ENCODE measurements around the gene SBF2.

The SBF2 gene

DNA sequence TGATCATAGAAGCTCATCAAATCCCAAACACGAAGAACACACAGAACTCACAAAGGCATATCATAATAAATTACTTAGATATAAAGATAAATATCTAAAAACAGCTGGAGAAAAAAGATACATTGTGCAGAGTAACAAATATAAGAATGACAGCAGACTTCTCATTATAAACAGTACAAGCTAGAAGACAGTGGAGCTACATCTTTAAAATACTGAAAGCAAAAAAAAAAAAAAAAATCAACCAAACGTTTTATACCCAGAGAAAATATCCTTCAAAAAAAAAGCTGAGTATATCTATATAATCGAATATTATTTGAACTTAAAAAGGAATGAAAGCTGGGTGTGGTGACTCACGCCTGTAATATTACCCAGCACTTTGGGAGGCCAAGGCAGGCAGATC, 90.0 kb downstream of the SBF2 start:
- TF ChIP-seq POLR2A (IDR thresholded peaks at IDR 0.05; ENCODE audit: low read depth, low read length): no peak
- no peak for DNase-seq (ENCODE audit: insufficient read length)
- no peak for FAIRE-seq

DNA sequence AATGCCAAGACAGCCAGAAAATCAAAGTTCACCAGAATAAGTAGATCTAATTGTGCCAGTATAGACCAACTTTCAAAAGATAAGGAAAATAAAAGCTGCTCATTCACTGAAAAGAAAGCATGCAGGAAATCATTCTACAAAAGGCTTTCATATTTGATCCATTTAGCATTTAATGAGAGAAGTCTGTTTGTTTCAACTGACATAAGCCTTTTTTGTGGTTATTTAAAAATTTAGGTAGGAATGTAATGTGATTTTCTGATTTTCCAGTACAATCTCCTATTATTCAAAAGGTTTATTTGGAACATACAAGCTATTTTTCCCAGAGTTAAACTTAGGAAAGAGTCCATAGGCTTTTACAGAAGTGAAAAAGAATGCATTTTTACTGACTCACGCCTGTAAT, 92.7 kb downstream of the SBF2 start:
- FAIRE-seq (no peak), DNase-seq (ENCODE audit: insufficient read length) (no peak)
- TF ChIP-seq POLR2A (IDR thresholded peaks at IDR 0.05; ENCODE audit: low read depth, low read length): no peak
- no peak for TF ChIP-seq TAF1 (IDR thresholded peaks at IDR 0.05; ENCODE audit: borderline replicate concordance, low read depth, low read length)

DNA sequence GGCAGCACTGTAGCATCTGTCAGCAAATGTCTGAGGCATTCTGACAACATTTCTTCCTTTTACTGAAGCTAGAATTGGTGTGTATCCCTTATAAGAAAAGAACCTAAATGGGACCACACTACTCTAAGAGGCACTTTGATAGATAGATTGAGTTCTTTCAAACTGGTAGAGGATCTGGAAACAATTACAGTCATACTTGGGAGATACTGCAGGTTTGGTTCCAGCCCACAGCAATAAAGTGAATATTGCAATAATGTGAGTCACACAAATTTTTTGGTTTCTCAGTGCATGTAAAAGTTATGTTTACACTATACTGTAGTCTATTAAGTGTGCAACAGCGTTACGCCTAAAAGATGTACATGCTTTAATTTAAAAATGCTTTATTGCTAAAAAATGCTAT, 96.9 kb downstream of the SBF2 start:
- TF ChIP-seq POLR2AphosphoS5 (IDR thresholded peaks at IDR 0.05; ENCODE audit: low read depth, low read length) (no peak), TAF1 (IDR thresholded peaks at IDR 0.05; ENCODE audit: borderline replicate concordance, low read depth, low read length) (no peak), POLR2A (IDR thresholded peaks at IDR 0.05; ENCODE audit: low read depth, low read length) (no peak)
- no peak for FAIRE-seq
- DNase-seq (ENCODE audit: insufficient read length): no peak

DNA sequence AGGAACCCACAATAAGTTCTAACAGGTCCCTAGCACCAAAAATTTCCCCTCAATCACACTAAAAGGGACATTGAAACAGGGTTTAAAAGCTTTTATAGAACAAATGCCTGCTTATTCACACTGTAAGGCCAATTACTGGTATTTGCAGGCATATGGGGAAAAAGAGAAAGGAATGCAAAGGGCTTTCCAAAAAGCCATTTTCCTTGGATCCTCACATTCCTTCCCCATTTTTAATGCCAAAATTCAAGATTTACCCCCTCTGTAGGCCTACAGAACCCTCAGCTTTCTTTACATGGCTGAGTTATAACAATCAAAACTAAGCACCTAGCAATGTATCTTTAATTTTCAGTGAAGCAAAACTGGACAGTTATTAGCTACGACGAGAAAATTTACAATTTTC, 102.0 kb downstream of the SBF2 start:
- no peak for DNase-seq (ENCODE audit: insufficient read length)
- FAIRE-seq: no peak
- TF ChIP-seq POLR2AphosphoS5 (IDR thresholded peaks at IDR 0.05; ENCODE audit: low read depth, low read length) (no peak), POLR2A (IDR thresholded peaks at IDR 0.05; ENCODE audit: low read depth, low read length) (no peak), TAF1 (IDR thresholded peaks at IDR 0.05; ENCODE audit: borderline replicate concordance, low read depth, low read length) (no peak)

DNA sequence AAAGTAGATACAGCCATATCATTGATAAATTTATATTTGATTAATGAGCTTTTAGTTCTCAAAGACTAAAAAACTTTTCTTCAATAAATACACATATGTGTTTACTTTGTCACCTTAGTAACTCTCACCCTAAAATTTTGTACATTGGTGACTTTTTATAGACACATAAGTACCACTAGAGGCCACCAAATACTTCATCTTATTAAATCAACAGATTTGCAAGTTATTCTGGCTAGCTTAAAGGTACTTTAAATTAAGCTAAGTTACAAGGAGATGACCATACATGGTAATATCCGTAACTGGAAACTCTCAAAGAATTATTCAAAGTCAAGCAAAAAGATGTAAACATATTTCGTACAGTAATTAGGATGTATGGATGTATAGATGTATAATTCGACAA, 112.2 kb downstream of the SBF2 start:
- TF ChIP-seq POLR2A (IDR thresholded peaks at IDR 0.05; ENCODE audit: low read depth, low read length) (no peak), TAF1 (IDR thresholded peaks at IDR 0.05; ENCODE audit: borderline replicate concordance, low read depth, low read length) (no peak), POLR2AphosphoS5 (IDR thresholded peaks at IDR 0.05; ENCODE audit: low read depth, low read length) (no peak)
- DNase-seq (ENCODE audit: insufficient read length) (no peak), FAIRE-seq (peak; percentile 17)

DNA sequence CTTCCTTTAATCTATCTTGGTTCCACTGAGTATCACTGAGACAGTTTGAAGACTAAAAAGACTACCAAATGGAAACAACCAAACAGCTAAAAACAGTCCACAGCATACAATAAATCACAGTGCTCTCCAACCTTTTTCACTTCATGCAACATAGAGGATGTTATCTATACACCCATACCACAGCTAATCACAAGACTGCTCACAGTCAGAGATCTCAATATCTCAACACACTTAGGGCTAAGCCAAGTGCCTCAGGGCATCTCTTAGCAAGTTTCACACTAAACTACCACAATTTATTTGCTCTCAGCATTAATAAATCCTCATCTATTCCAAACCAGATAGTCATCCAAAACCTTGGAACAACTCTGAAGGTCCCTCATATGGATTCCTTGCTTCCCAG, 129.4 kb downstream of the SBF2 start:
- TF ChIP-seq TAF1 (IDR thresholded peaks at IDR 0.05; ENCODE audit: borderline replicate concordance, low read depth, low read length) (no peak), POLR2AphosphoS5 (IDR thresholded peaks at IDR 0.05; ENCODE audit: low read depth, low read length) (no peak), POLR2A (IDR thresholded peaks at IDR 0.05; ENCODE audit: low read depth, low read length) (no peak)
- DNase-seq (ENCODE audit: insufficient read length) (no peak), FAIRE-seq (peak; percentile 44)

DNA sequence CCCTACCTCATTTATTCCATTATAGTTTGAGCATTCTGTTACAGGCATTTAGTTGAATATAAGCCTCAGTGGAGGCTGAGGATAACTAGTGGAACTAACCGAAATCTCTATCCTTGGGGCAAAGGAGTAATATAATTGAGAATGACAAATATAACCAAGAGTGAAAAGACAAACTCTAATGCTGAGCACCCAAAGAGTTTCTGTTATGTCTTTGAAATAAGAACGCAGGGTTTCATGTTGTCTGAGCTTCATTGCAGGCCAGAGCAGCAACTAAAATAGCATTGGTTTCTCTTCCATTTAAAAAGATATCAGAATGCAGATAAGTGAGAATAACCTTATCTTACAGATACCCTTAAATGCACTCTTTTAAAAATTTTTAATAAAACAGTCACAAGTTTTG, 131.8 kb downstream of the SBF2 start:
- DNase-seq (ENCODE audit: insufficient read length) (no peak), FAIRE-seq (no peak)
- no peak for TF ChIP-seq POLR2AphosphoS5 (IDR thresholded peaks at IDR 0.05; ENCODE audit: low read depth, low read length)
- TF ChIP-seq TAF1 (IDR thresholded peaks at IDR 0.05; ENCODE audit: borderline replicate concordance, low read depth, low read length): no peak
- TF ChIP-seq POLR2A (IDR thresholded peaks at IDR 0.05; ENCODE audit: low read depth, low read length): no peak

DNA sequence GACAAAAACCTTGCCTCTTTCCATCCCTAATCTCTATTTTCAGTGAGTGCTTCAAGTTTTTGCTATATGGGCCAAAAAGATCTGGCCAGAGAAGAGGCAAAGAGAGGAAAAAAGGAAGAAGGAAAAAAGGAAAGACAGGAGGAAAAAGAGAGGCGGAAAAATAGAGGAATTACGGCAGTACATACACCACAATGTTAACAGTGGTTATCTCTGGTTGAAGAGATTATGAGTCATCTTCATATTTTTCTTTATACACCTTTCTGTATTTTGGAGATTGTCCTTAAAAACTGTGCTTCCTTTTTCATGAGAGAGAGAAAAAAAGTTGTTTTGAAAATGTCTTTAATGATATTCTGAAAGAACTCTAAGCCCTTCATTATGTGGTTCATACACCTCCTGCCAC, 133.7 kb downstream of the SBF2 start:
- no peak for FAIRE-seq
- TF ChIP-seq POLR2A (IDR thresholded peaks at IDR 0.05; ENCODE audit: low read depth, low read length) (no peak), TAF1 (IDR thresholded peaks at IDR 0.05; ENCODE audit: borderline replicate concordance, low read depth, low read length) (no peak), POLR2AphosphoS5 (IDR thresholded peaks at IDR 0.05; ENCODE audit: low read depth, low read length) (no peak)

DNA sequence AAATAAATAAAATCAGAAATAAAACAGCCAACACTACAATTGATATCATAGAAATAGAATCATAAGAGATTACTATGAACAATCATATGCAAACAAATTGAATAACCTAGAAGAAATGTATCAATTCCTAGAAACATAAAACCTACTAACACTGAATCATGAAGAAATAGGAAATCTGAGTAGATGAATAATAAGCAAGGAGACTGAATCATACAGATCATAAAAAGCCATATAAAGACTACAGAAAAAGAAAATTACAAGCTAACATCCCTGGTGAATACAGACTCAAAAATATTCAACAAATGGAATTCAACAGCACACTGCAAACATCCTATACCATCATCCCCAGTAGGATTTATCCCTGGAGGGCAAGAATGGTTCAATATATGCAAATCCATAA, 135.6 kb downstream of the SBF2 start:
- TF ChIP-seq POLR2AphosphoS5 (IDR thresholded peaks at IDR 0.05; ENCODE audit: low read depth, low read length) (no peak), TAF1 (IDR thresholded peaks at IDR 0.05; ENCODE audit: borderline replicate concordance, low read depth, low read length) (no peak), POLR2A (IDR thresholded peaks at IDR 0.05; ENCODE audit: low read depth, low read length) (no peak)
- FAIRE-seq: no peak
- DNase-seq (ENCODE audit: insufficient read length): no peak

More for the DNA sequence above, 133.7 kb downstream of the SBF2 start:
- no peak for DNase-seq (ENCODE audit: insufficient read length)

DNA sequence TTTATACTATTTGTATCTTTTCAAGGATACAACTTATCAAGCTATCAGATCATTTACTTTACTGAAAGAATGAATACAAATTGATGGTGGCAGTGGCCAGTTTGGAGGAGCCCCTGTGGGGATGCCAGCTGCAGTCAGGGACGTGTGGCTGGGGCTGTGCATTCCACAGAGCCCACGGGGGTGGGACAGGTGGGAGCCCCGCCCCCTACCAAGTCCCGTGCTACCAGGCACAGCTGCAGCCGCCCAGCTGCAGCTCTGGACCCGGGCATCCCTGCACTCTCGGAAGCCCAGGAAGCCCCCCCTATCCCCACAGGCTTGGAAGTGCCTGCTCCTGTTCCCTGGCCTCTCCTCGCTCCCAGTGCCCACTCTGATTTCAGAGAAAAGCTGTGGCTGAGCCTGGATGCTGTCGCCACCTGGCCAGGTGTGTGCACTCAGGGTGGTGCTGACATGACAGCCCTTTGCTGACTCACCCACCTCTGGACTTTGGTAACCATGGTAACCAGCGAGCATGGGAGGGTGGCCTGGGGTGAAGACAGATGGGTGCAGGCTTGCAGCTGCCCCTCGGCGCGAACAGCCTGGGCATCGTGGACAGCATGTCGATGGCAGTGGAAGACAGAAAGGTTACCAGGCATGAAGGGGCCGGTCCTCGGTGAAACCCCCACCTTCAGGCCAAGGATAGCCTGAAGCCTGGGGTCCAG, 138.1 kb downstream of the SBF2 start:
- FAIRE-seq (no peak), DNase-seq (ENCODE audit: insufficient read length) (no peak)
- TF ChIP-seq POLR2AphosphoS5 (IDR thresholded peaks at IDR 0.05; ENCODE audit: low read depth, low read length) (no peak), POLR2A (IDR thresholded peaks at IDR 0.05; ENCODE audit: low read depth, low read length) (no peak), TAF1 (IDR thresholded peaks at IDR 0.05; ENCODE audit: borderline replicate concordance, low read depth, low read length) (no peak)

DNA sequence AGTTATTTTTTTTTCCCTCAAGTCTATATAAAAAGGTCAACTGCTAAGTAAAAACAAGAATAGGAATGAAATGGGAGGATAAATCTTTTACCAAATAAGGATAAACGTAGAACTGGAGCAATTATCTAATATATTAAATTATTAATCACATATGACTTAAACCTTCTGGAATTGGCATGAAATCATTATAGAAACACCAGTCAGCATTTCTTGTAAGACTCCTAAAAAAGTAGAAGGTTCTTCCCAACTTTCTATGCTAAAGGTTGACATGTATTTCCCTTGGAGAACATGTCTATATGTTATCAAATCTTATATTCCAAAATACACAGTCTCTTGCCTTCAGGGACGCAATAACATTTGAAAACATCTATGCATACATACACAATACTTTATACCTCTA, 143.2 kb downstream of the SBF2 start:
- FAIRE-seq: no peak
- TF ChIP-seq TAF1 (IDR thresholded peaks at IDR 0.05; ENCODE audit: borderline replicate concordance, low read depth, low read length): no peak
- TF ChIP-seq POLR2AphosphoS5 (IDR thresholded peaks at IDR 0.05; ENCODE audit: low read depth, low read length): no peak
- no peak for TF ChIP-seq POLR2A (IDR thresholded peaks at IDR 0.05; ENCODE audit: low read depth, low read length)
- DNase-seq (ENCODE audit: insufficient read length): no peak

DNA sequence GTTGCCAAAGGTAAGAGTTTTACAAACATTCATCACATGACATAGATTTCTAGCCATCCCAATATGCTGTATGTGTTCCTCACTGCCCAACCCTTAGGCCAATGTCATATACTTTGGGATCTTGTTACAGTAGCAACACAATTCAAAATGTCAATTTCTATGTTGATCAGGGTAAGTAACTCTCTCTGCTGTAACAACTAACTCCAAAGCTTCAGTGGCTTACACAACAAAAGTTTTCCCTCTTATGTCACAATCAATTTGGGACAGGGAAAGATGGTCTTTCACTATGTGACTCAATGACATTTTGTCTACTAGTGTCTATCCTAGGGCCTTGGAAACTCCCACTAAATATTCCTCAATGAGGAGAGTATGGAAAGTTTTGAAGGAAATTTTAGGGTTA, 144.5 kb downstream of the SBF2 start:
- no peak for DNase-seq (ENCODE audit: insufficient read length)
- no peak for TF ChIP-seq TAF1 (IDR thresholded peaks at IDR 0.05; ENCODE audit: borderline replicate concordance, low read depth, low read length)
- peak; percentile 73 for FAIRE-seq

DNA sequence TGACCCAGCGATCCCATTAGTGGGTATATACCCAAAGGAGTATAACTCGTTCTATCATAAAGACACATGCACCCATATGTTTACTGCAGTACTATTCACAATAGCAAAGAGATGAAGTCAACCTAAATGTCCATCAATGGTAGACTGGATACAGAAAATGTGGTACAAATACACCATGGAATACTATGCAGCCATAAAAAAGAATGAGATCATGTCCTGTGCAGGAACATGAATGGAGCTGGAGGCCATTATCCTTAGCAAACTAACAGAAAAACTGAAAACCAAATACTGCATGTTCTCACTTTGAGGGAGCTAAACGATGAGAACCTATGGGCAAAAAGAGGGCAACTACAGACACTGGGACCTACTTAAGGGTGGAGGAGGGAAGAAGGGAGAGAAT, 146.8 kb downstream of the SBF2 start:
- no peak for TF ChIP-seq TAF1 (IDR thresholded peaks at IDR 0.05; ENCODE audit: borderline replicate concordance, low read depth, low read length)
- TF ChIP-seq POLR2AphosphoS5 (IDR thresholded peaks at IDR 0.05; ENCODE audit: low read depth, low read length): no peak
- TF ChIP-seq POLR2A (IDR thresholded peaks at IDR 0.05; ENCODE audit: low read depth, low read length): no peak
- no peak for DNase-seq (ENCODE audit: insufficient read length)
- no peak for FAIRE-seq

Measured in GM12892 (cell line).